Right lobe of liver (tissue), 4 donors: ENCODE data around the gene THTPA.

Source experiments
- CTCF ChIP-seq, 4 donors: fragments of 200-600 bp in 3 of 4; fragments of 450-650 bp in 1 of 4; IDR thresholded peaks; one replicate each; pipeline versions ENCODE4 v1.5.1 to v1.8.0; 2016 to 2022; ENCODE audit warnings: antibody characterized with exemption in 4 of 4, mild to moderate bottlenecking in 2 of 4
- POLR2A ChIP-seq: fragments of 450-650 bp; IDR thresholded peaks from one replicate; pipeline ENCODE4 v1.6.1; 2017; ENCODE audit warnings: antibody characterized with exemption, mild to moderate bottlenecking
- donor health status: DM: no; HTN: no; CAD: no.
- donor health status: DM: no; HTN: no; CAD: no.
- donor health status: DM: no; HTN: yes; CAD: no.

DNA sequence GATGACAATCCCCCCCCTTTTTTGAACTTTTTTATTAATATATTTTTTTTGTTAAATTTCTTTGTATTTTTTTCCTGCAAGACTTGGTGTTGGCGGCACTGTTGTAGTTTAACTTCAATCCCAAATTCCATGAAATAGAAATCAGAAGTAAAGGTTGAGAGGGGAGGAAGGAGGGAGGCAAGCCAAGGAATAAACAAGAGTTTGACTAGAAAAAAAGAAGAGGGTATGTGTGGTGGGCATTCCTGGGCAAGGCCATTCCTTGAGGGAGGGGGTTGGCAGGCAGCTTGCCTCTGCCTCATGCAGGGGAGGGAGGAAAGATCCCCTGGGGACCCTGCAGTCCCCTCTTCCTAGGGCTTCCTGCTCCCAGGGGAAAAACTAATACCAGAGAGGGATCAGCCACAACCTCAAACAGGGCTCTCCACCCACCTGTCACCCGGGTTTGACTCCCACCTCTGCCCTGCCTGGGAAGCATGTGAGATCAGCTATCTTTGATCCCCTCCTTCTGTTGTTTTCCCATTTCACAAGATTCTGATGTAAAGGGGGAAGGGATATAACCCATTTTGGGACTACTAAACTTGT lies 12.0 kb downstream of the THTPA start:
- no peak for TF ChIP-seq CTCF (IDR thresholded peaks at IDR 0.05)
- no peak for TF ChIP-seq POLR2A
